Gastrocnemius medialis (tissue), 4 donors: ENCODE results near the gene SNF8. TPM values are rescaled to one million over a fixed set of nuclear protein-coding genes. Genes with fewer than 3 reads are reported as not detected.

ENCODE experiments used
- ATAC-seq, 2 donors: fragments of 150-250 bp; one replicate each; pipeline ENCODE4 v1.9.1; 2016
- DNase-seq, 2 donors: peaks; one replicate each; pipeline ENCODE4 v3.0.0-alpha.2; 2019
- H3K27ac ChIP-seq, 4 donors: fragments of 200-600 bp; sonication (generic); 1 replicate in 1 of 4; 2 replicates in 3 of 4; pipeline ENCODE4 v1.5.1; 2016 to 2018; ENCODE audit warnings: mild to moderate bottlenecking in 2 of 4, moderate library complexity in 1 of 4
- H3K27me3 ChIP-seq, 3 donors: fragments of 200-600 bp; sonication (generic) in 2 of 3; 1 replicate in 1 of 3; 2 replicates in 2 of 3; pipeline versions ENCODE4 v1.5.1 to v1.6.0; 2016 to 2019; ENCODE audit warnings: mild to moderate bottlenecking in 1 of 3, moderate library complexity in 1 of 3
- H3K36me3 ChIP-seq, 2 donors: fragments of 200-600 bp; sonication (generic) in 1 of 2; one replicate each; pipeline ENCODE4 v1.5.1; 2017 to 2018
- H3K4me1 ChIP-seq, 2 donors: fragments of 200-600 bp; sonication (generic) in 1 of 2; one replicate each; pipeline ENCODE4 v1.5.1; 2016 to 2017; ENCODE audit warnings: mild to moderate bottlenecking in 2 of 2
- H3K4me3 ChIP-seq, 4 donors: fragments of 200-600 bp; sonication (generic) in 3 of 4; 1 replicate in 1 of 4; 2 replicates in 3 of 4; pipeline ENCODE4 v1.5.1; 2016 to 2019; ENCODE audit warnings: mild to moderate bottlenecking in 2 of 4
- H3K9me3 ChIP-seq, 3 donors: fragments of 200-600 bp; sonication (generic) in 2 of 3; 1 replicate in 1 of 3; 2 replicates in 2 of 3; pipeline ENCODE4 v1.5.1; 2016 to 2019
- CTCF ChIP-seq, 5 experiments: fragments of 450-650 bp in 3 of 5; fragments of 200-600 bp in 2 of 5; sonication (generic) in 2 of 5; IDR thresholded peaks in 4 of 5; conservative IDR thresholded peaks in 1 of 5; 1 replicate in 4 of 5; 2 replicates in 1 of 5; pipeline ENCODE4 v1.5.1; 2016 to 2019; ENCODE audit warnings: antibody characterized with exemption in 5 of 5, mild to moderate bottlenecking in 3 of 5, moderate library complexity in 3 of 5
- POLR2A ChIP-seq, 2 donors: fragments of 450-650 bp; IDR thresholded peaks; one replicate each; pipeline ENCODE4 v1.6.1; 2017; ENCODE audit warnings: antibody characterized with exemption in 2 of 2, mild to moderate bottlenecking in 2 of 2, moderate library complexity in 2 of 2
- in situ Hi-C, 4 donors: fragments of 200-750 bp; cut with MboI; loops; one replicate each; pipeline versions ENCODE4 v1.15.0 to v1.8.0; 2017; ENCODE audit warnings: low sequenced_read_pairs in 4 of 4
- intact Hi-C: fragments of 100-400 bp; cut with DNase I; formaldehyde crosslinking; loops from one replicate; pipeline ENCODE4 v1.15.1; 2023; ENCODE audit warnings: low total_unique reads
- total RNA-seq, 4 donors: library from RNA; depleted of rRNA; stranded (reverse); fragments of >200 nt; gene quantifications; one replicate each; pipeline versions ENCODE4 v1.1.0 to v1.2.3, GENCODE V29; 2016

SNF8 gene
- total RNA-seq = 100 to 1,000 TPM in 1 of 4 donors, 10 to 100 TPM in 3; 64.9 to 123 (median 76.8) TPM

- ATAC-seq (peak; percentile 90 to 92), DNase-seq (peak; percentile 65 to 83)
- Histone ChIP-seq H3K27ac (peak within 1 kb of the TSS; percentile 83 to 88 (median 84)), H3K36me3 (peaks cover 0 to 17% of the 10 kb centered on the region in 2 donors), H3K9me3 (no peaks in the 10 kb centered on the region), H3K27me3 (peaks cover 0 to 4% (median 3%) of the 10 kb centered on the region in 3 donors), H3K4me1 (peaks cover 10 to 18% of the 10 kb centered on the region in 2 donors), H3K4me3 (peak within 1 kb of the TSS; percentile 84 to 95 (median 87))
- intact Hi-C loops (loop anchor here (1.0 to 10.0 kb wide), 2 partner anchors 36 to 730 kb away; partner anchors contain the start of genes SPOP and UBE2Z), in situ Hi-C loops (loop anchor here in 1 of 4 donors (10.0 kb wide), 1 partner anchor 50 kb away; the partner anchor contains the start of gene ATP5MC1)
- peak; percentile 69 to 79 for TF ChIP-seq POLR2A (IDR thresholded peaks at IDR 0.05)
- no peak for TF ChIP-seq CTCF (IDR thresholded peaks at IDR 0.05 in 4 of 5, conservative IDR thresholded peaks at IDR 0.05 in 1 of 5)
These were observed at the start of gene SNF8 for GRCh38 chr17:48944515-48945260. SNF8 (minus strand) TSS chr17:48944842; CDS start chr17:48944734, 108 bp downstream.

- peaks cover 91 to 100% (median 100%) of the 10 kb centered on the region in 3 donors for H3K27me3 ChIP-seq
- no peaks in the 10 kb centered on the region for H3K36me3 ChIP-seq
- in situ Hi-C loops = loop anchor here in 1 of 4 donors (25.0 kb wide), 1 partner anchor 257 kb away; the partner anchor contains the start of gene HOXB13
- intact Hi-C loops = no loop called here
- DNase-seq (no peak), ATAC-seq (no peak)
- no peak for TF ChIP-seq CTCF (IDR thresholded peaks at IDR 0.05 in 4 of 5, conservative IDR thresholded peaks at IDR 0.05 in 1 of 5)
- no peak for TF ChIP-seq POLR2A (IDR thresholded peaks at IDR 0.05)
- no peak overlapping the region for H3K4me3 ChIP-seq
- no peak overlapping the region for H3K27ac ChIP-seq
- H3K9me3 ChIP-seq = no peaks in the 10 kb centered on the region
- peaks cover 6 to 21% of the 10 kb centered on the region in 2 donors for H3K4me1 ChIP-seq
These were observed 49.3 kb upstream of the SNF8 start for GRCh38 chr17:48993951-48994350.

- no peak for ATAC-seq
- in situ Hi-C loops = loop anchor here in 1 of 4 donors (25.0 kb wide), 1 partner anchor 256 kb away; the partner anchor contains the start of gene HOXB13
- H3K9me3 ChIP-seq = no peaks in the 10 kb centered on the region
- no peak overlapping the region for H3K4me3 ChIP-seq
- no peak for TF ChIP-seq CTCF (IDR thresholded peaks at IDR 0.05 in 4 of 5, conservative IDR thresholded peaks at IDR 0.05 in 1 of 5)
- no peak for TF ChIP-seq POLR2A (IDR thresholded peaks at IDR 0.05)
- peaks cover 91 to 100% (median 100%) of the 10 kb centered on the region in 3 donors for H3K27me3 ChIP-seq
- H3K36me3 ChIP-seq = no peaks in the 10 kb centered on the region
- peaks cover 6 to 21% of the 10 kb centered on the region in 2 donors for H3K4me1 ChIP-seq
- intact Hi-C loops = no loop called here
- DNase-seq = no peak
- H3K27ac ChIP-seq = no peak overlapping the region
These were observed 48.7 kb upstream of the SNF8 start for GRCh38 chr17:48993305-48993704.

GRCh38 chr17:48992444-48992843 lies 47.8 kb upstream of the SNF8 start:
- H3K27ac ChIP-seq = no peak overlapping the region
- in situ Hi-C loops = loop anchor here in 1 of 4 donors (25.0 kb wide), 1 partner anchor 255 kb away; the partner anchor contains the start of gene HOXB13
- DNase-seq = no peak
- ATAC-seq = no peak
- H3K4me3 ChIP-seq = no peak overlapping the region
- H3K9me3 ChIP-seq = no peaks in the 10 kb centered on the region
- TF ChIP-seq POLR2A (IDR thresholded peaks at IDR 0.05) = no peak
- TF ChIP-seq CTCF (IDR thresholded peaks at IDR 0.05 in 4 of 5, conservative IDR thresholded peaks at IDR 0.05 in 1 of 5) = no peak
- H3K27me3 ChIP-seq = peaks cover 85 to 100% (median 95%) of the 10 kb centered on the region in 3 donors
- H3K4me1 ChIP-seq = peaks cover 4 to 17% of the 10 kb centered on the region in 2 donors
- intact Hi-C loops = no loop called here
- no peaks in the 10 kb centered on the region for H3K36me3 ChIP-seq
